ENCODE data around the gene CHRNB2.

DNA sequence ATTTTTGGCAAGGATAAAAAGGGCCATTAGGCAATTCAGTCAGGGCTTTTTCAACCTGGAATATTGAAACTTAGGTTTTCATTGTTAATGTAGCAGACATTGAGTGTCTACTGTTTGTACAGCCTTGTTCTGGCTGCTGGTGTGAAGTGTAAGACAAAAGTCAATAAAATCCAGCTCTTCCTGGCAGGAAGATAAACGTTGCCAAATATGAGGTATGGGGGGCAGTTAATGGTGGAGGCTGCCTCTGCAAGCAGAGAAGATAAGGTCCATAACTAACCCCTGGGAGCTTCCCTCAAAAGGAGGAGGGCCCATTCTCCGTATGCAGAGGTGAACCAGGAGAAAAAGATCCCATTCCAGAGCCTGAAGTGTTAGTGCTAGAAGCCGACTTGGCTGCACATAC, 45.9 kb upstream of the CHRNB2 start:
- TF ChIP-seq, protein P1, sequence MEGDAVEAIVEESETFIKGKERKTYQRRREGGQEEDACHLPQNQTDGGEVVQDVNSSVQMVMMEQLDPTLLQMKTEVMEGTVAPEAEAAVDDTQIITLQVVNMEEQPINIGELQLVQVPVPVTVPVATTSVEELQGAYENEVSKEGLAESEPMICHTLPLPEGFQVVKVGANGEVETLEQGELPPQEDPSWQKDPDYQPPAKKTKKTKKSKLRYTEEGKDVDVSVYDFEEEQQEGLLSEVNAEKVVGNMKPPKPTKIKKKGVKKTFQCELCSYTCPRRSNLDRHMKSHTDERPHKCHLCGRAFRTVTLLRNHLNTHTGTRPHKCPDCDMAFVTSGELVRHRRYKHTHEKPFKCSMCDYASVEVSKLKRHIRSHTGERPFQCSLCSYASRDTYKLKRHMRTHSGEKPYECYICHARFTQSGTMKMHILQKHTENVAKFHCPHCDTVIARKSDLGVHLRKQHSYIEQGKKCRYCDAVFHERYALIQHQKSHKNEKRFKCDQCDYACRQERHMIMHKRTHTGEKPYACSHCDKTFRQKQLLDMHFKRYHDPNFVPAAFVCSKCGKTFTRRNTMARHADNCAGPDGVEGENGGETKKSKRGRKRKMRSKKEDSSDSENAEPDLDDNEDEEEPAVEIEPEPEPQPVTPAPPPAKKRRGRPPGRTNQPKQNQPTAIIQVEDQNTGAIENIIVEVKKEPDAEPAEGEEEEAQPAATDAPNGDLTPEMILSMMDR (IDR thresholded peaks at IDR 0.05; ENCODE audit: low read depth, low read length): no peak
- no peak for TF ChIP-seq EZH2phosphoT487 (IDR thresholded peaks at IDR 0.05; ENCODE audit: low read depth)

Data from OCI-LY3 (cell line).